ENCODE measurements around the gene DOCK3.
"Not testable (repeated sequence)": the region's sequence is repeated elsewhere in the genome, so short reads cannot be mapped to it uniquely, and the experiment has no call there.

The DOCK3 gene

GRCh38 chr3:50890688-50891344 is 216.1 kb downstream of the DOCK3 start:
- no peak for DNase-seq (ENCODE audit: low read depth)

GRCh38 chr3:50901097-50901496 is 226.4 kb downstream of the DOCK3 start:
- not testable (repeated sequence) for DNase-seq (ENCODE audit: low read depth)

GRCh38 chr3:50912746-50913145 is 238.0 kb downstream of the DOCK3 start:
- DNase-seq (ENCODE audit: low read depth): no peak

- DNase-seq (ENCODE audit: low read depth): no peak
Observed at GRCh38 chr3:50913260-50913659, 238.5 kb downstream of the DOCK3 start.

- DNase-seq (ENCODE audit: low read depth): not testable (repeated sequence)
Observed at GRCh38 chr3:50922071-50922470, 247.3 kb downstream of the DOCK3 start.

GRCh38 chr3:50923955-50924354 is 249.2 kb downstream of the DOCK3 start:
- no peak for DNase-seq (ENCODE audit: low read depth)

- no peak for DNase-seq (ENCODE audit: low read depth)
Observed at GRCh38 chr3:50924638-50925037, 249.9 kb downstream of the DOCK3 start.

GRCh38 chr3:50926868-50927267 is 252.1 kb downstream of the DOCK3 start:
- DNase-seq (ENCODE audit: low read depth): no peak

GRCh38 chr3:50930371-50931208 is 255.9 kb downstream of the DOCK3 start:
- DNase-seq (ENCODE audit: low read depth): no peak

- DNase-seq (ENCODE audit: low read depth): not testable (repeated sequence)
Observed at GRCh38 chr3:50932918-50933317, 258.2 kb downstream of the DOCK3 start.

- no peak for DNase-seq (ENCODE audit: low read depth)
Observed at GRCh38 chr3:50936389-50936788, 261.7 kb downstream of the DOCK3 start.

GRCh38 chr3:50947419-50947818 is 272.7 kb downstream of the DOCK3 start:
- DNase-seq (ENCODE audit: low read depth): no peak

- no peak for DNase-seq (ENCODE audit: low read depth)
Observed at GRCh38 chr3:50950591-50950990, 275.9 kb downstream of the DOCK3 start.

- DNase-seq (ENCODE audit: low read depth): no peak
Observed at GRCh38 chr3:50953825-50954414, 279.2 kb downstream of the DOCK3 start.

GRCh38 chr3:50961386-50961785 is 286.7 kb downstream of the DOCK3 start:
- no peak for DNase-seq (ENCODE audit: low read depth)

GRCh38 chr3:50971487-50971924 is 296.8 kb downstream of the DOCK3 start:
- DNase-seq (ENCODE audit: low read depth): peak; percentile 54

GRCh38 chr3:50972029-50972428 is 297.3 kb downstream of the DOCK3 start:
- DNase-seq (ENCODE audit: low read depth): no peak

- not testable (repeated sequence) for DNase-seq (ENCODE audit: low read depth)
Observed at GRCh38 chr3:50978586-50978985, 303.9 kb downstream of the DOCK3 start.

- DNase-seq (ENCODE audit: low read depth): no peak
Observed at GRCh38 chr3:50978991-50979667, 304.4 kb downstream of the DOCK3 start.

- DNase-seq (ENCODE audit: low read depth): no peak
Observed at GRCh38 chr3:50982540-50983325, 308.0 kb downstream of the DOCK3 start.

- DNase-seq (ENCODE audit: low read depth): no peak
Observed at GRCh38 chr3:50983887-50984286, 309.2 kb downstream of the DOCK3 start.

- DNase-seq (ENCODE audit: low read depth): no peak
Observed at GRCh38 chr3:50985893-50986292, 311.2 kb downstream of the DOCK3 start.
